ENCODE results near the gene ORMDL1.

GRCh38 chr2:189723192-189723591, 60.9 kb downstream of the ORMDL1 start:
- TF ChIP-seq CTCF (IDR thresholded peaks at IDR 0.05; ENCODE audit: poor library complexity) = no peak
- no peak for TF ChIP-seq EZH2 (IDR thresholded peaks at IDR 0.05; ENCODE audit: borderline replicate concordance)
